Measurements from ENCODE around the gene FNDC7.
"Not testable (repeated sequence)": the region's sequence is repeated elsewhere in the genome, so short reads cannot be mapped to it uniquely, and the experiment has no call there.

The FNDC7 gene

DNA sequence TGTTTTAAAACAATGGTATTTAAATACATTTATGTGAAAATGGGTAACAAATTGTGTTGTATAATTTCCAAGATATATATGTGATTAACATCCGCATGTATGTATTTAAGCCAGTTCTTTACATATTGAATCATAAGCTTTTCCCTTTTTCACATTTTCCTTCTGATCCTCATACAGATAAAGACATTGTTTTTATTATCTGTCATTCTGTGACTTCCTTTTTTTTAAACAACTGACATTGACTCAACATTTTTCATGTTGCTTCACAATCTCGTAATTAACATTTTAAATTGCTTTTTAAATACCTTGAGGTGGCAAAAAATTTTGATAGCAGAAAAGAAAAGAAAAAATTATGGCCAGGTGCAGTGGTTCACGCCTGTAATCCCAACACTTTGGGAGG lies 35.2 kb downstream of the FNDC7 start:
- Histone ChIP-seq H3K9me3 (ENCODE audit: control insufficient read depth, insufficient read depth, low read length) (no peaks in the 10 kb centered on the region), H3K4me3 (ENCODE audit: low read depth, low read length) (no peak overlapping the region), H3K36me3 (ENCODE audit: control insufficient read depth, insufficient read depth, low read length) (no peaks in the 10 kb centered on the region), H3K27me3 (ENCODE audit: control insufficient read depth, insufficient read depth, low read length) (peaks cover 8% of the 10 kb centered on the region), H3K4me1 (ENCODE audit: control insufficient read depth, insufficient read depth, low read length) (peaks cover 2% of the 10 kb centered on the region), H3K9ac (ENCODE audit: low read depth, low read length) (no peak overlapping the region)

DNA sequence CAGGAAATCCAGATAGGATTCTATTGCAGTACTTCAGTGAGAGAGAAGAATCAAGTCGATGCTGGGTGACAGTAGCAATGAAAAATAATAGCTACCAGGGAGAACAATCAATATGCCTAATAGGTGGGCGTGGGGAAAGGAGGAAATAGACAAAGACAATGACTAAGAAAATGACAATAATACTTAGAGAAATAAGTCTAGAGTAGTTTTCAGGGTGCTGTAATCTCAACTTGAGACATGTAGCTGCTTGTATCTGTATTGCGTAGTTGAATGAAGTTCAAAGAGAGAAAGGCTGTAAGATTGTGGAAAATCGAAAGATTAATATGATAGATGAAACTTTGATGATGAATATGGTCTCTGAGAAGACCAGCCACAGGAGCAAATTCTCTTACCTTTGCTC lies 36.4 kb downstream of the FNDC7 start:
- Histone ChIP-seq H3K36me3 (ENCODE audit: control insufficient read depth, insufficient read depth, low read length) (no peaks in the 10 kb centered on the region), H3K4me3 (ENCODE audit: low read depth, low read length) (no peak overlapping the region)

DNA sequence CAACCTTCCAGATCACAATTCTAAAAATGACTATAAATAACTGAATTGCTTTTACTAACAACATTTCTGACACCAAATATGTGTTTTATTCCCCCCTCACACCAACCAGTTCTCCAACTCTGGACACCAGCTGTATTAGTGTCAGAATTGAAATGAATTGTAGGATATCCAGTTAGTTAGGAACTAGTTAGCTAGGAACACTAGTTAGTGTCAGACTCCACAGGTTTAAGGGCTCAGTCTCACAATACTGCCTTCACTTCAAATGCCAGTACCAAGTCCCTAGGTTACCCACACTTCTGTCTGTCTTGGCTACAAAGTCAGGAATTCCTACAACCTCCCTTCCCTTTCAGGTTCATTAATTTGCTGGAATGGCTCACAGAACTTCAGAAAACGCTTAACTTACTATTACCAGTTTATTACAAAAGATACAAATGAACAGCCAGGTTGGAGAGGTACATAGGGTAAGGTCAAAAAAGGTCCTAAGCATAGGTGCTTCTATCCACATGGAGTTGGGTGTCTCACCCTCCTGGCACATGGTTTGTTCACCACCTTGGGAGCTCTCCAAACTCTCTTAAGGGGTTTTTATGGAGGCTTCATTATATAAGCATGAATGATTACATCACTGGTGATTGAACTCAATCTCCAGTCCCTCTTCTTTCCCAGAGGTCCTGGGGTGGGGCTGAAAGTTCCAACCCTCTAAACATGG lies 37.9 kb downstream of the FNDC7 start:
- H3K36me3 ChIP-seq (ENCODE audit: control insufficient read depth, insufficient read depth, low read length): no peaks in the 10 kb centered on the region
- peaks cover 5% of the 10 kb centered on the region for H3K27me3 ChIP-seq (ENCODE audit: control insufficient read depth, insufficient read depth, low read length)
- H3K4me3 ChIP-seq (ENCODE audit: low read depth, low read length): no peak overlapping the region
- no peaks in the 10 kb centered on the region for H3K9me3 ChIP-seq (ENCODE audit: control insufficient read depth, insufficient read depth, low read length)
- H3K9ac ChIP-seq (ENCODE audit: low read depth, low read length): no peak overlapping the region
- peaks cover 2% of the 10 kb centered on the region for H3K4me1 ChIP-seq (ENCODE audit: control insufficient read depth, insufficient read depth, low read length)

More for the DNA sequence above, 36.4 kb downstream of the FNDC7 start:
- Histone ChIP-seq H3K4me1 (ENCODE audit: control insufficient read depth, insufficient read depth, low read length) (peaks cover 2% of the 10 kb centered on the region), H3K9me3 (ENCODE audit: control insufficient read depth, insufficient read depth, low read length) (no peaks in the 10 kb centered on the region), H3K27me3 (ENCODE audit: control insufficient read depth, insufficient read depth, low read length) (peaks cover 8% of the 10 kb centered on the region), H3K9ac (ENCODE audit: low read depth, low read length) (no peak overlapping the region)

DNA sequence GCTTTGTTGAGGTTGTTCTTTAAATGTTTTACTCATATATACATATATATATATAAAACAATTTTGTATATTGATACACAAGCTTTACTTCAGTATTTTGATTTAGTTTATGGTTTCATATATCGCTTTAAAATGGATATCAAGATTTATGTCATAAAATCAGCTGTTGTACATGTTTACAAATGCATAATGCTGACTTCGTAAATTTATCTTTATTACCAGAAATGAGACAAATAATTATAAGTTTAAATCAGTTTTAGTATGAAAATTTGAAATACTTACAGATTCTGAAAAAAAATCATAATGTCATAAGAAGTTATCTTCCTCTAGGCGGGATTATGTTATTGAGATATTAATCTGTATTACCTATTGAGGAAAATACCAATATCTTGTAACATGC lies 40.7 kb downstream of the FNDC7 start:
- H3K36me3 ChIP-seq (ENCODE audit: control insufficient read depth, insufficient read depth, low read length): no peaks in the 10 kb centered on the region

DNA sequence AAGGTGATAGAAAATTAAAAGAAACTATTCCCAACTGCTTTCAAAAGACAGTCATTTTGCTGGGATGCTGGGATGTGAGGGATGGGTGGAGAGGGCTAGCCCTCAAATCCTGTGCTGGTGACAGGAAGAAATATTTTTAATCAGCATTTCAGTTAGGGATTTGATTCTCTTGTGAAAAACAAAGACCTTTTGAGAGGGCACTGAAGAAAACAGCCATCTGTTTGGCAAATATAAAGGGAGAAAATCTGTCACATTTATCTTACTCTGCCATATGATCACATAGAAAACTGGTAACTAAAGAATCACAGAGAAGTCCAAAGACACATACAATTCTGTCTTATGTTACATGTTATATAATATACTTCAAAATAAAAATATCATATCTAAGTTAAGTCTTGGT lies 46.1 kb downstream of the FNDC7 start:
- Histone ChIP-seq H3K9me3 (ENCODE audit: control insufficient read depth, insufficient read depth, low read length) (no peaks in the 10 kb centered on the region), H3K27me3 (ENCODE audit: control insufficient read depth, insufficient read depth, low read length) (no peaks in the 10 kb centered on the region), H3K36me3 (ENCODE audit: control insufficient read depth, insufficient read depth, low read length) (no peaks in the 10 kb centered on the region), H3K4me3 (ENCODE audit: low read depth, low read length) (no peak overlapping the region), H3K9ac (ENCODE audit: low read depth, low read length) (no peak overlapping the region), H3K4me1 (ENCODE audit: control insufficient read depth, insufficient read depth, low read length) (no peaks in the 10 kb centered on the region)

More for the DNA sequence above, 40.7 kb downstream of the FNDC7 start:
- Histone ChIP-seq H3K4me3 (ENCODE audit: low read depth, low read length) (no peak overlapping the region), H3K27me3 (ENCODE audit: control insufficient read depth, insufficient read depth, low read length) (no peaks in the 10 kb centered on the region), H3K4me1 (ENCODE audit: control insufficient read depth, insufficient read depth, low read length) (no peaks in the 10 kb centered on the region), H3K9me3 (ENCODE audit: control insufficient read depth, insufficient read depth, low read length) (no peaks in the 10 kb centered on the region), H3K9ac (ENCODE audit: low read depth, low read length) (no peak overlapping the region)

DNA sequence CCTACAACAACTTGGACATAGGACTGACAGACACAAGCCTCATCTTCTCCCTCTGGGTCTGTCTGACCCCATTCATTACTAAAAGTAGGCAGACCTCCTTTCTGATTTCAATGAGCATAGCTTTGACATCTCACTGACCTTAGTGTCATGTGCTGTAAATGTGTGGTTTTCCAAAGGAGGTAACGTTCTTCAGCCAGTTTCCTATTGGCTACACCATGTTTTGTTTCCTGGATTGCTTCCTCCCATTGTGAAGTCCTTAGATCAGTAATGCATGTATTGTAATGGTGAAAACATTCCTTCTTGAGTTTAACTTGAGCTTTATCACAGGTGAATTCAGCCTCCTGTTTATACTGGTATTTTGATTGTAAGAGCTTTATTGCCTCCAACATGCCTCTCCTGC lies 54.4 kb downstream of the FNDC7 start:
- Histone ChIP-seq H3K4me1 (ENCODE audit: control insufficient read depth, insufficient read depth, low read length) (no peaks in the 10 kb centered on the region), H3K9ac (ENCODE audit: low read depth, low read length) (no peak overlapping the region), H3K27me3 (ENCODE audit: control insufficient read depth, insufficient read depth, low read length) (no peaks in the 10 kb centered on the region), H3K9me3 (ENCODE audit: control insufficient read depth, insufficient read depth, low read length) (no peaks in the 10 kb centered on the region), H3K36me3 (ENCODE audit: control insufficient read depth, insufficient read depth, low read length) (no peaks in the 10 kb centered on the region), H3K4me3 (ENCODE audit: low read depth, low read length) (no peak overlapping the region)

DNA sequence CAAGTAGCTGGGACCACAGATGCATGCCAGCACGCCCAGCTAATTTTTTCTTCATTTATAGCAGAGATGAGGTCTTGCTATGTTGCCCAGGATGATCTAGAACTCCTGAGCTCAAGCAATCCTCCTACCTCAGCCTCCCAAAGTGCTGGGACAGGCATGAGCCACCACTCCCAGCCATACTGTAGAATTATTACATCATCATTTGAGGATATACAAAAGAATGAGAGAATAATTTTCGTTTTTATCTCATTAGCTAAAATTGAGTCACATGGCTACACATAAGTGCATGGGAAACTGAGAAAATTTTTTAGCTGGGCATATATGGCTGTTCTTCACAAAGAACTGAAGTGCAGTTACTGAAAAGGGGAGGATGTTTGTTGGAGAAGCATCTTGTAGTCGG lies 55.0 kb downstream of the FNDC7 start:
- no peaks in the 10 kb centered on the region for H3K9me3 ChIP-seq (ENCODE audit: control insufficient read depth, insufficient read depth, low read length)
- no peaks in the 10 kb centered on the region for H3K36me3 ChIP-seq (ENCODE audit: control insufficient read depth, insufficient read depth, low read length)
- H3K4me1 ChIP-seq (ENCODE audit: control insufficient read depth, insufficient read depth, low read length): no peaks in the 10 kb centered on the region
- H3K27me3 ChIP-seq (ENCODE audit: control insufficient read depth, insufficient read depth, low read length): no peaks in the 10 kb centered on the region
- H3K4me3 ChIP-seq (ENCODE audit: low read depth, low read length): no peak overlapping the region
- no peak overlapping the region for H3K9ac ChIP-seq (ENCODE audit: low read depth, low read length)

DNA sequence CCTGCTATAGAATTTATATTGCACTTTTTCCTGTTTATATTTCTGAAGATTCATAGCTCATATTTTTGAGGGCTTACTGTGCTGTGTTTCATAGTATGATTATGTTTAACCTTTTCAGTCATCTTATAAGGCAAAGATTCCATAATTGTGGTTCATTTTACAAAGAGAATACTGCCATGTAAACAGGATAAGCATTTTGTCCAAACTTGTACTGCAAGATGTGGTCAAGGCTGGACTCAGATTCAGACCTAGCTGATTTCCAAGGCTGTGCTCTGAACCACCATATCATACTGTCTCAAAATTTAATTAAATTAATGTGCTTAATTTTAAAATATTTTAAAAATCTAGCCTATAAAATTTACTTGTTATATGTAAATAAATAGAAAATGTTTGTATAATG lies 65.1 kb downstream of the FNDC7 start:
- H3K9ac ChIP-seq (ENCODE audit: low read depth, low read length): no peak overlapping the region

DNA sequence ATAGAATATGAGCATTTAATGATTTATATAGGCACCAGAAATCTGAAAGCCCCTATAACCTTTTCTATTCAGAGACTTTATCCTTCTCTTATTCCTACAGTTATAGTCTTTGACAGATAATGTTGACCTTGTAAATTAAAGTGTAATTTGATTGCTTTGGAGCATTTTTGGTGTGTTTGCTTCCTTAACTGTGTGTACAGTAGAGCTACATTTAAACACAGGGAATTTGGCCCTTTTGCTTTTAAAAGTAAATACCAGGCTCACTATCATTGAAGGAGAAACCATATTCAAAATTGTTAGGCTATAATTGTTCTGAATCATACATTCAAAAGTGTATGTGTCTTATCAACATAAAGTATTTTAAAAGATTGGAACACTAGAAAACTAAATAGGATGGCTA lies 66.7 kb downstream of the FNDC7 start:
- Histone ChIP-seq H3K9me3 (ENCODE audit: control insufficient read depth, insufficient read depth, low read length) (peaks cover 3% of the 10 kb centered on the region), H3K9ac (ENCODE audit: low read depth, low read length) (no peak overlapping the region), H3K36me3 (ENCODE audit: control insufficient read depth, insufficient read depth, low read length) (no peaks in the 10 kb centered on the region), H3K4me3 (ENCODE audit: low read depth, low read length) (no peak overlapping the region), H3K27me3 (ENCODE audit: control insufficient read depth, insufficient read depth, low read length) (no peaks in the 10 kb centered on the region), H3K4me1 (ENCODE audit: control insufficient read depth, insufficient read depth, low read length) (no peaks in the 10 kb centered on the region)

More for the DNA sequence above, 65.1 kb downstream of the FNDC7 start:
- no peaks in the 10 kb centered on the region for H3K27me3 ChIP-seq (ENCODE audit: control insufficient read depth, insufficient read depth, low read length)
- no peak overlapping the region for H3K4me3 ChIP-seq (ENCODE audit: low read depth, low read length)
- H3K4me1 ChIP-seq (ENCODE audit: control insufficient read depth, insufficient read depth, low read length): no peaks in the 10 kb centered on the region
- no peaks in the 10 kb centered on the region for H3K9me3 ChIP-seq (ENCODE audit: control insufficient read depth, insufficient read depth, low read length)
- no peaks in the 10 kb centered on the region for H3K36me3 ChIP-seq (ENCODE audit: control insufficient read depth, insufficient read depth, low read length)

DNA sequence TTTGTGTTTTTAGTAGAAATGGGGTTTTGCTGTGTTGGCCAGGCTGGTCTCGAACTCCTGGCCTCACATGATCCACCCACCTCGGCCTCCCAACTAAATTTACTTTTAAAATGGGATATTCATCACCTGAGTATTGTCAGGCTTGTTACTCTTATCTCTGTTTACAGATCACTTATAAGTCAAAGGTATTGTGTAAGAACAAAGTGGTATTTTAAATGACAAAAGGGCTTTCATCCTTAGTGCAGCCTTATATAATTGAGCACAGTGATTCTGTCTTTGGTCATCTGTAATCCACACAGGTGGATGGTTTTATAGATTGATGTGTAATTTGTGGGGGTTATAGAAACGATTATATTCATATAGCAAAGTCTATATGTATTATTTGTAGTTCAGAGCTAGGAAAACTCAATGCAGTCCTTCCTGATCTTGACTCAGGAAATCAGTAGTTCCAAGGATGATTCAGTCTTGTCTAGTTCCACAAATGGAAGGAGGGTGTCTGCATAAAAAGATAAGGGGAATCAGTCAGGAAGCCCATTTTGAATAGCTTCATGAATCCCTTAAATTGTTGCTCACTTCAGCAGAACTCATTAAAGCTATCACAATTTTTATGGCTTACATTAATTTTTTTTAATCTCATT lies 68.3 kb downstream of the FNDC7 start:
- H3K9ac ChIP-seq (ENCODE audit: low read depth, low read length): no peak overlapping the region
- H3K4me1 ChIP-seq (ENCODE audit: control insufficient read depth, insufficient read depth, low read length): no peaks in the 10 kb centered on the region
- peaks cover 16% of the 10 kb centered on the region for H3K9me3 ChIP-seq (ENCODE audit: control insufficient read depth, insufficient read depth, low read length)
- H3K27me3 ChIP-seq (ENCODE audit: control insufficient read depth, insufficient read depth, low read length): no peaks in the 10 kb centered on the region
- no peak overlapping the region for H3K4me3 ChIP-seq (ENCODE audit: low read depth, low read length)
- H3K36me3 ChIP-seq (ENCODE audit: control insufficient read depth, insufficient read depth, low read length): peaks cover 5% of the 10 kb centered on the region

DNA sequence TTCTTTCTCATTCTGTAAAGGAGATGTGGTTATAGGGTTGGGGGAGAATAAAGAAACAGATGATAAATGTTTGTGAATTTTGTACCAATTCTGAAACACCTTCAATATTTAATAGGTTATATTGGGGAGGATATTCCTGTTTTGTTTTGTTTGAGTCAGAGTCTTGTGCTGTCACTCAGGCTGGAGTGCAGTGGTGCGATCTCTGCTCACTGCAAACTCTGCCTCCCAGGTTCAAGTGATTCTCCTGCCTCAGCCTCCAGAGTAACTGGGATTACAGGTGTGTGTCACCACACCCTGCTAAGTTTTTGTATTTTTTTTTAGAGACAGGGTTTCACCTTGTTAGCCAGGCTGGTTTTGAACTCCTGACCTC lies 68.9 kb downstream of the FNDC7 start:
- not testable (repeated sequence) for H3K27me3 ChIP-seq (ENCODE audit: control insufficient read depth, insufficient read depth, low read length); H3K4me3 ChIP-seq (ENCODE audit: low read depth, low read length); H3K4me1 ChIP-seq (ENCODE audit: control insufficient read depth, insufficient read depth, low read length); H3K36me3 ChIP-seq (ENCODE audit: control insufficient read depth, insufficient read depth, low read length); H3K9ac ChIP-seq (ENCODE audit: low read depth, low read length)
- peaks cover 20% of the 10 kb centered on the region for H3K9me3 ChIP-seq (ENCODE audit: control insufficient read depth, insufficient read depth, low read length)

DNA sequence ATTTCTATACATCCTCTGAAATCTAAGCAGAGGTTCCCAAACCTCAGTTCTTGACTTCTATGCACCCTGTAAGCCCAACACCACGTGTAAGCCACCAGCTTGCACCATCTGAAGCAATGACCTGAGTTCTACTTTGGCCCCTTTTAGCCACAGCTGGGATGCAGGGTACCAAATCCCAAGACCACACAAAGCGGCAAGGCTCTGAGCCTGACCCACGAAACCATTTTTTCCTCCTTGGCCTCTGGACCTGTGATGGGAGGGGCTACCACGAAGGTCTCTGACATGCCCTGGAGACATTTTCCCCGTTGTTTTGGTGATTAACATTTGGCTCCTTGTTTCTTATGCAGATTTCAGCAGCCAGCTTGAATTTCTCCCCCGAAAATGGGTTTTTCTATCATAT lies 72.6 kb downstream of the FNDC7 start:
- Histone ChIP-seq H3K9ac (ENCODE audit: low read depth, low read length) (no peak overlapping the region), H3K9me3 (ENCODE audit: control insufficient read depth, insufficient read depth, low read length) (peaks cover 20% of the 10 kb centered on the region), H3K4me3 (ENCODE audit: low read depth, low read length) (no peak overlapping the region), H3K4me1 (ENCODE audit: control insufficient read depth, insufficient read depth, low read length) (no peaks in the 10 kb centered on the region), H3K36me3 (ENCODE audit: control insufficient read depth, insufficient read depth, low read length) (peaks cover 8% of the 10 kb centered on the region), H3K27me3 (ENCODE audit: control insufficient read depth, insufficient read depth, low read length) (no peaks in the 10 kb centered on the region)
